Chondrocyte (in vitro differentiated cells): Measurements from ENCODE around the gene LCN9. TPM values are rescaled to one million over a fixed set of nuclear protein-coding genes. Genes with fewer than 3 reads are reported as not detected.

Experiments
- DNase-seq: peaks from one replicate; pipeline ENCODE4 v3.0.0; 2021; ENCODE audit warnings: mixed read lengths, low spot score
- H3K27ac Mint-ChIP-seq: one replicate; pipeline ENCODE4 v1.8.0; 2021; ENCODE audit warnings: mild to moderate bottlenecking, moderate library complexity, mixed read lengths; ENCODE audit not compliant: unreplicated experiment
- H3K27me3 Mint-ChIP-seq: 2 replicates; pipeline ENCODE4 v1.8.0; 2021; ENCODE audit warnings: low read depth, mixed read lengths
- H3K36me3 Mint-ChIP-seq: 2 replicates; pipeline ENCODE4 v1.8.0; 2021; ENCODE audit warnings: low read depth, mixed read lengths
- H3K4me1 Mint-ChIP-seq: 2 replicates; pipeline ENCODE4 v1.8.0; 2021; ENCODE audit warnings: low read depth, mild to moderate bottlenecking, mixed read lengths
- H3K4me3 Mint-ChIP-seq: one replicate; pipeline ENCODE4 v1.8.0; 2021; ENCODE audit warnings: mild to moderate bottlenecking, moderate library complexity, mixed read lengths; ENCODE audit not compliant: unreplicated experiment
- H3K9me3 Mint-ChIP-seq: 2 replicates; pipeline ENCODE4 v1.8.0; 2021; ENCODE audit warnings: low read depth, mixed read lengths
- total RNA-seq: library from RNA; stranded (reverse); gene quantifications from 3 replicates; pipeline ENCODE4 v1.2.1, GENCODE V29; 2021
- TF ChIP-seq, protein P1 (sequence below): fragments of 200-600 bp; sonication (generic); IDR thresholded peaks from 2 replicates; pipeline ENCODE4 v1.5.0; 2021; ENCODE audit warnings: antibody characterized with exemption, mild to moderate bottlenecking, moderate library complexity

The LCN9 gene
- total RNA-seq, 1 donor from 2014 or later: 1.8 TPM

DNA sequence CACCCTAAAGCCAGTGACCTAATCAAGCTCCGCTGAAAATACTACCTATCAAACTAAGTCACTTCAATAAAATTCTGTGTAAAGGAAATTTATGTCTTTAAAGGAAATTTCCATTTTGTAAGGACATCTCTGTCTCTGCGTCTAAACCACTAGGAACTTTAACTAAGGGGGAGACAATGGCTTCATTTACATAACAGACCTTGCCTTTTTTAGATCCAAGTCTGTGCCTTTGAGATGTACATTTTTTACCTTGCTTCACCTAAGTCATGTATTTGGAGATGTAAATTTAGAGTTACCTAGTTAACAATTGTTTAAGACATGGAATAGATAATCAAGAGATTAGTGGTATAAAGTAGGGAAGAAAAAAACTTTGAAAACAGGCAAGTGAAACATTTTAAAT, 13.6 kb upstream of the LCN9 start:
- Mint-ChIP-seq H3K36me3 (peaks cover 8% of the 10 kb centered on the region), H3K4me3 (no peak overlapping the region), H3K9me3 (peaks cover 49% of the 10 kb centered on the region), H3K4me1 (peaks cover 2% of the 10 kb centered on the region), H3K27ac (no peak overlapping the region), H3K27me3 (no peaks in the 10 kb centered on the region)
- TF ChIP-seq, protein P1, sequence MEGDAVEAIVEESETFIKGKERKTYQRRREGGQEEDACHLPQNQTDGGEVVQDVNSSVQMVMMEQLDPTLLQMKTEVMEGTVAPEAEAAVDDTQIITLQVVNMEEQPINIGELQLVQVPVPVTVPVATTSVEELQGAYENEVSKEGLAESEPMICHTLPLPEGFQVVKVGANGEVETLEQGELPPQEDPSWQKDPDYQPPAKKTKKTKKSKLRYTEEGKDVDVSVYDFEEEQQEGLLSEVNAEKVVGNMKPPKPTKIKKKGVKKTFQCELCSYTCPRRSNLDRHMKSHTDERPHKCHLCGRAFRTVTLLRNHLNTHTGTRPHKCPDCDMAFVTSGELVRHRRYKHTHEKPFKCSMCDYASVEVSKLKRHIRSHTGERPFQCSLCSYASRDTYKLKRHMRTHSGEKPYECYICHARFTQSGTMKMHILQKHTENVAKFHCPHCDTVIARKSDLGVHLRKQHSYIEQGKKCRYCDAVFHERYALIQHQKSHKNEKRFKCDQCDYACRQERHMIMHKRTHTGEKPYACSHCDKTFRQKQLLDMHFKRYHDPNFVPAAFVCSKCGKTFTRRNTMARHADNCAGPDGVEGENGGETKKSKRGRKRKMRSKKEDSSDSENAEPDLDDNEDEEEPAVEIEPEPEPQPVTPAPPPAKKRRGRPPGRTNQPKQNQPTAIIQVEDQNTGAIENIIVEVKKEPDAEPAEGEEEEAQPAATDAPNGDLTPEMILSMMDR: no peak
- DNase-seq: no peak

DNA sequence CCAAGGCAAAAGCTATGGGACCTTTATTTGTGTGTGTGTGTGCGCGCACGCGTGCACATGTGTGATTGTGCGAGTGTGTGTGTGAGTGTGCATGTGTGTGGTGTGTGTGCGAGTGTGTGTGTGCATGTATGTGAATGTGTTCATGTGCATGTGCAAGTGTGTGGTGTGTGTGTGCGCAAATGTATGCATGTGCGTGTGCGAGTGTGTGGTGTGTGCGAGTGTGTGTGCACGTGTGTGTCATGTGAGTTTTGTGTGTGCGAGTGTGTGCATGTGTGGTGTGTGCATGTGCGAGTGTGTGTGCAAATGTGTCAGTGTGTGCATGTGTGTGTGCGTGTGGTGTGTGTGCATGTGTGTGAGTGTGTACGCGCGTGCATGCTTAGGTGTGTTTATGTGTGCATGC, 12.7 kb upstream of the LCN9 start:
- DNase-seq: no peak
- Mint-ChIP-seq H3K27ac (no peak overlapping the region), H3K4me3 (no peak overlapping the region), H3K36me3 (peaks cover 5% of the 10 kb centered on the region), H3K27me3 (no peaks in the 10 kb centered on the region), H3K4me1 (no peaks in the 10 kb centered on the region), H3K9me3 (peaks cover 40% of the 10 kb centered on the region)
- TF ChIP-seq, protein P1: no peak

DNA sequence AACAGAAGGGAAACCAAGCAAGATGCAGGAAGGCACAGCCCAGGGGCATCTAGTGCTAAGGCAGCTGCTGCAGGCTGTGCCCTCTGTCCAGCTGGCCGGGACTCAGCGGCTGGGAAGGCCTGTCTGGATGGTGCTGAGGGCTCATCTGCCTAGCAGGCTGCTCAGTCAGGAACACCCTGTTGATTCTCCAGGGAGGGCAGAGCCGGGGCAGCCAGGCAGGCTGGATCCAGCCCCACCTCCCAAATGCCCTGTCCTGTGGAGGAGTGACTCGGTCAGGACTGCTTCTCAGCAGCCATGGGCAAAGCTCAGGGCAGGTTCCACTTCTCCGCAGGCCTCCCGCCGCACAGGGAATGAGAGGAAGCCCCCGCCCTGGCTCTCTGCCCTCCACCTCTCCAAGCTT, 7.8 kb upstream of the LCN9 start:
- Mint-ChIP-seq H3K9me3 (peaks cover 13% of the 10 kb centered on the region), H3K27ac (no peak overlapping the region), H3K4me1 (no peaks in the 10 kb centered on the region), H3K36me3 (peaks cover 2% of the 10 kb centered on the region), H3K27me3 (no peaks in the 10 kb centered on the region), H3K4me3 (no peak overlapping the region)
- no peak for DNase-seq
- TF ChIP-seq, protein P1: no peak

DNA sequence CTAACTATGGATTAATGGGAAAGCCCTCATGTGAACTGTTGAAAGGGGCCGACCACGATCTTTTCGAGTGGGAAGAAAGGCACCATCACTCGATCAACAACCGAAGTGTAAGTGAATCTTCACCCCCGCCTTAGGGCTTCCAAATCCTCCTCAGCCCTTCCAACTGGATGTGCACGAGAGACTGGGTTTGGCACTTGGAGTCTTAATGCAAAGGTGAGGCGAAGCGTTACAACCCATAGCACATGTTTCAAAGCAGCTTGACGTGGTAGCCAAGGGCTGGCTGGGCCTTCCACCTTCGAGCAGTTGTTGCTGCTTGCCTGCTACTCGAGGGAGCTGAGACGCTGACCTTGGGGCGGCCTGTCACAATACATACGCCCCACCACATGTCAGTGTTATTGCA, 5.7 kb upstream of the LCN9 start:
- Mint-ChIP-seq H3K4me3 (no peak overlapping the region), H3K4me1 (peaks cover 6% of the 10 kb centered on the region), H3K27me3 (no peaks in the 10 kb centered on the region), H3K27ac (no peak overlapping the region), H3K36me3 (peaks cover 2% of the 10 kb centered on the region), H3K9me3 (peaks cover 9% of the 10 kb centered on the region)
- DNase-seq: no peak
- TF ChIP-seq, protein P1: no peak

DNA sequence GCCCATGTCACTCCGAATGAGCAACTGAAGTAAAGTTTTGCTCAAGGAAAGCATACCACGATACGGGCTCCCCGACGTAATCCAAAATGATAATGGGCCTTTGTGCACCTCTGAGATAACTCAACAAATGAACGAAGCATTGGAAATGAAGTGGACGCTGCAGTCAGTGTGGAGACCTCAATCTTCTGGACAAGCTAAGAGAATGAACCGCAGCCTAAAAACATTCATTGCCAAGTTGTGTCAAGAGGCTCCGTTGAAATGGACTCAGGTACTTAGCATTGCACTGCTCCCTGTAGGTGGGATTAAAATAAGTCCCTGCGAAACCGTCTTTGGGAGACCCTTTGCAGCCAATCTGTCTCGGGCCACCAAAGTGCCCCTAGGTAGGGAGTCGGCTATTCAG, 3.9 kb upstream of the LCN9 start:
- no peak for DNase-seq
- Mint-ChIP-seq H3K27me3 (no peaks in the 10 kb centered on the region), H3K36me3 (no peaks in the 10 kb centered on the region), H3K4me3 (no peak overlapping the region), H3K27ac (no peak overlapping the region), H3K4me1 (peaks cover 6% of the 10 kb centered on the region), H3K9me3 (no peaks in the 10 kb centered on the region)
- TF ChIP-seq, protein P1: no peak
